H1 (cell line): ENCODE measurements around the gene KCNK13. TPM values are rescaled to one million over a fixed set of nuclear protein-coding genes. Genes with fewer than 3 reads are reported as not detected.
A peak's percentile ranks its signal among the peaks of the same experiment; 100 is the strongest.

Experiments used
- ASH2L ChIP-seq: fragments of 200-600, 300-600 bp; sonication (generic); IDR thresholded peaks from one replicate; pipeline ENCODE4 v1.7.1; 2017; ENCODE audit warnings: low read length
- CHD1 ChIP-seq: IDR thresholded peaks from 2 replicates; pipeline ENCODE4 v1.6.1; 2012; ENCODE audit warnings: low read depth, low read length, improper control_type of control experiment
- POLR2AphosphoS5 ChIP-seq: IDR thresholded peaks from 2 replicates; pipeline ENCODE4 v1.6.1; 2011; ENCODE audit warnings: low read depth, low read length
- RNF2 ChIP-seq: fragments of 200-900, 300-1000 bp; sonication (generic); IDR thresholded peaks from 2 replicates; pipeline ENCODE4 v1.7.1; 2016; ENCODE audit warnings: borderline replicate concordance, low read depth, mild to moderate bottlenecking, antibody characterized with exemption, low read length; ENCODE audit not compliant: poor library complexity, severe bottlenecking; ENCODE audit errors: missing control alignments
- SP2 ChIP-seq: IDR thresholded peaks from 2 replicates; pipeline ENCODE4 v1.6.1; 2012; ENCODE audit warnings: mild to moderate bottlenecking, low read length, inconsistent platforms
- SRF ChIP-seq: IDR thresholded peaks from 2 replicates; pipeline ENCODE4 v1.6.1; 2011; ENCODE audit warnings: mild to moderate bottlenecking, low read depth, low read length, moderate library complexity
- polyA plus RNA-seq, 7 experiments: library from polyadenylated mRNA; depleted of rRNA in 3 of 7; stranded (reverse) in 5 of 7; unstranded in 2 of 7; fragments of >200 nt in 5 of 7; fragments of 200-250 nt in 2 of 7; gene quantifications; 1 replicate in 5 of 7; 2 replicates in 1 of 7; 4 replicates in 1 of 7; pipeline versions ENCODE4 v1.2.1 to v1.2.3, GENCODE V29; 2011 to 2013; ENCODE audit warnings: missing spikeins in 2 of 7, mixed read lengths in 2 of 7
- total RNA-seq: library from RNA; stranded (reverse); fragmentation: NEBNext Ultra II Directional; extraction: Animal tissue kit (Norgen Biotek cat#: 25700); gene quantifications from 2 replicates; pipeline ENCODE4 v1.2.1, GENCODE V29; 2021
- TF ChIP-seq, protein P1 (sequence below): fragments of 300-600 bp; sonication (generic); IDR thresholded peaks from 2 replicates; pipeline ENCODE4 v1.7.1; 2012; ENCODE audit warnings: low read length, moderate library complexity, mild to moderate bottlenecking, inconsistent platforms; ENCODE audit not compliant: insufficient replicate concordance

Gene KCNK13
- total and polyA plus RNA-seq, 2 of the 8 experiments (the other 6 are each of a cell fraction or from before 2014, with no cell fraction given), result 0.39 to 0.48 TPM

DNA sequence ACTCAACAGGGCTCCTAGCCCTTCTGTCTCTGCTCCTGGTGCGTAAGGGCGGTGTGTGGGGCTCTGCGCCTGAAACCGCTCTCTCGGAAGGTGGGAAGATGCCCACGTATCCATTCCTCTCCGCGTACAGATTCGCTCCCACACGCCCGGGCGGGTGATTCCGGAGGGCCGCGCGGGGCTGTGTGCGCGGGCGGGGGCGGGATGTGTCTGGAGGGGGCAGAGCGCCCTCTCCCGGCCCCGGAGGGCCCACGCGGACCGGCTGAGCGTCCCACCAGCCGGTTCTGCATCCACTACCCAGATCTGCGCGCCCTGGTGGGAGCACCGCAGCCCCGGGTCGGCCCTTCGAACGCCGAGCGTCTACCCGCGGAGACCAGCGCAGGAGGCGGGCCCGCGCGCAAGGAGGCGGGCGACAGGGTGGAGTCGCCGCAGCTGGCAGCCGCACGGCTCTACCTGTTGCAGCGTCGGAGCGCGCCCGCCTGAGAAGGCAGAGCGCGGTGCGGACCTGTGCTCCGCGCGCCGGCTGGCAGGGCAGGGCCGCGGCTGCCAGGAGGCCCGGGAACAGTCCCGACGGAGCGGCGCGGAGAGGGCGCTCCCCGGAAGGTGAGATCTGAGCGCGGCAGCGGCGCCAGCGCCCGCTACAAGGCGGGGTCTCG lies 1.4 kb upstream of the KCNK13 start (continued):
- TF ChIP-seq RNF2 (peak; percentile 6), POLR2AphosphoS5 (no peak), SP2 (no peak), ASH2L (peak; percentile 52), SRF (no peak), CHD1 (no peak)
- TF ChIP-seq, protein P1, sequence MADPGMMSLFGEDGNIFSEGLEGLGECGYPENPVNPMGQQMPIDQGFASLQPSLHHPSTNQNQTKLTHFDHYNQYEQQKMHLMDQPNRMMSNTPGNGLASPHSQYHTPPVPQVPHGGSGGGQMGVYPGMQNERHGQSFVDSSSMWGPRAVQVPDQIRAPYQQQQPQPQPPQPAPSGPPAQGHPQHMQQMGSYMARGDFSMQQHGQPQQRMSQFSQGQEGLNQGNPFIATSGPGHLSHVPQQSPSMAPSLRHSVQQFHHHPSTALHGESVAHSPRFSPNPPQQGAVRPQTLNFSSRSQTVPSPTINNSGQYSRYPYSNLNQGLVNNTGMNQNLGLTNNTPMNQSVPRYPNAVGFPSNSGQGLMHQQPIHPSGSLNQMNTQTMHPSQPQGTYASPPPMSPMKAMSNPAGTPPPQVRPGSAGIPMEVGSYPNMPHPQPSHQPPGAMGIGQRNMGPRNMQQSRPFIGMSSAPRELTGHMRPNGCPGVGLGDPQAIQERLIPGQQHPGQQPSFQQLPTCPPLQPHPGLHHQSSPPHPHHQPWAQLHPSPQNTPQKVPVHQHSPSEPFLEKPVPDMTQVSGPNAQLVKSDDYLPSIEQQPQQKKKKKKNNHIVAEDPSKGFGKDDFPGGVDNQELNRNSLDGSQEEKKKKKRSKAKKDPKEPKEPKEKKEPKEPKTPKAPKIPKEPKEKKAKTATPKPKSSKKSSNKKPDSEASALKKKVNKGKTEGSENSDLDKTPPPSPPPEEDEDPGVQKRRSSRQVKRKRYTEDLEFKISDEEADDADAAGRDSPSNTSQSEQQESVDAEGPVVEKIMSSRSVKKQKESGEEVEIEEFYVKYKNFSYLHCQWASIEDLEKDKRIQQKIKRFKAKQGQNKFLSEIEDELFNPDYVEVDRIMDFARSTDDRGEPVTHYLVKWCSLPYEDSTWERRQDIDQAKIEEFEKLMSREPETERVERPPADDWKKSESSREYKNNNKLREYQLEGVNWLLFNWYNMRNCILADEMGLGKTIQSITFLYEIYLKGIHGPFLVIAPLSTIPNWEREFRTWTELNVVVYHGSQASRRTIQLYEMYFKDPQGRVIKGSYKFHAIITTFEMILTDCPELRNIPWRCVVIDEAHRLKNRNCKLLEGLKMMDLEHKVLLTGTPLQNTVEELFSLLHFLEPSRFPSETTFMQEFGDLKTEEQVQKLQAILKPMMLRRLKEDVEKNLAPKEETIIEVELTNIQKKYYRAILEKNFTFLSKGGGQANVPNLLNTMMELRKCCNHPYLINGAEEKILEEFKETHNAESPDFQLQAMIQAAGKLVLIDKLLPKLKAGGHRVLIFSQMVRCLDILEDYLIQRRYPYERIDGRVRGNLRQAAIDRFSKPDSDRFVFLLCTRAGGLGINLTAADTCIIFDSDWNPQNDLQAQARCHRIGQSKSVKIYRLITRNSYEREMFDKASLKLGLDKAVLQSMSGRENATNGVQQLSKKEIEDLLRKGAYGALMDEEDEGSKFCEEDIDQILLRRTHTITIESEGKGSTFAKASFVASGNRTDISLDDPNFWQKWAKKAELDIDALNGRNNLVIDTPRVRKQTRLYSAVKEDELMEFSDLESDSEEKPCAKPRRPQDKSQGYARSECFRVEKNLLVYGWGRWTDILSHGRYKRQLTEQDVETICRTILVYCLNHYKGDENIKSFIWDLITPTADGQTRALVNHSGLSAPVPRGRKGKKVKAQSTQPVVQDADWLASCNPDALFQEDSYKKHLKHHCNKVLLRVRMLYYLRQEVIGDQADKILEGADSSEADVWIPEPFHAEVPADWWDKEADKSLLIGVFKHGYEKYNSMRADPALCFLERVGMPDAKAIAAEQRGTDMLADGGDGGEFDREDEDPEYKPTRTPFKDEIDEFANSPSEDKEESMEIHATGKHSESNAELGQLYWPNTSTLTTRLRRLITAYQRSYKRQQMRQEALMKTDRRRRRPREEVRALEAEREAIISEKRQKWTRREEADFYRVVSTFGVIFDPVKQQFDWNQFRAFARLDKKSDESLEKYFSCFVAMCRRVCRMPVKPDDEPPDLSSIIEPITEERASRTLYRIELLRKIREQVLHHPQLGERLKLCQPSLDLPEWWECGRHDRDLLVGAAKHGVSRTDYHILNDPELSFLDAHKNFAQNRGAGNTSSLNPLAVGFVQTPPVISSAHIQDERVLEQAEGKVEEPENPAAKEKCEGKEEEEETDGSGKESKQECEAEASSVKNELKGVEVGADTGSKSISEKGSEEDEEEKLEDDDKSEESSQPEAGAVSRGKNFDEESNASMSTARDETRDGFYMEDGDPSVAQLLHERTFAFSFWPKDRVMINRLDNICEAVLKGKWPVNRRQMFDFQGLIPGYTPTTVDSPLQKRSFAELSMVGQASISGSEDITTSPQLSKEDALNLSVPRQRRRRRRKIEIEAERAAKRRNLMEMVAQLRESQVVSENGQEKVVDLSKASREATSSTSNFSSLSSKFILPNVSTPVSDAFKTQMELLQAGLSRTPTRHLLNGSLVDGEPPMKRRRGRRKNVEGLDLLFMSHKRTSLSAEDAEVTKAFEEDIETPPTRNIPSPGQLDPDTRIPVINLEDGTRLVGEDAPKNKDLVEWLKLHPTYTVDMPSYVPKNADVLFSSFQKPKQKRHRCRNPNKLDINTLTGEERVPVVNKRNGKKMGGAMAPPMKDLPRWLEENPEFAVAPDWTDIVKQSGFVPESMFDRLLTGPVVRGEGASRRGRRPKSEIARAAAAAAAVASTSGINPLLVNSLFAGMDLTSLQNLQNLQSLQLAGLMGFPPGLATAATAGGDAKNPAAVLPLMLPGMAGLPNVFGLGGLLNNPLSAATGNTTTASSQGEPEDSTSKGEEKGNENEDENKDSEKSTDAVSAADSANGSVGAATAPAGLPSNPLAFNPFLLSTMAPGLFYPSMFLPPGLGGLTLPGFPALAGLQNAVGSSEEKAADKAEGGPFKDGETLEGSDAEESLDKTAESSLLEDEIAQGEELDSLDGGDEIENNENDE, result no peak
